GM15510 (cell line): ENCODE results near the gene EVA1C.

Source experiments
- POLR2A ChIP-seq: IDR thresholded peaks from 3 replicates; pipeline ENCODE4 v1.6.1; 2011; ENCODE audit warnings: borderline replicate concordance; ENCODE audit not compliant: insufficient read length; ENCODE audit errors: extremely low read depth

EVA1C gene

GRCh38 chr21:32386195-32386870, 26.2 kb upstream of the EVA1C start:
- TF ChIP-seq POLR2A: no peak

- no peak for TF ChIP-seq POLR2A
Observed at GRCh38 chr21:32387151-32387550, 25.4 kb upstream of the EVA1C start.

- TF ChIP-seq POLR2A: no peak
Observed at GRCh38 chr21:32388306-32388705, 24.2 kb upstream of the EVA1C start.

GRCh38 chr21:32389337-32390015, 23.0 kb upstream of the EVA1C start:
- no peak for TF ChIP-seq POLR2A

GRCh38 chr21:32391755-32392154, 20.8 kb upstream of the EVA1C start:
- no peak for TF ChIP-seq POLR2A

- no peak for TF ChIP-seq POLR2A
Observed at GRCh38 chr21:32392299-32392879, 20.1 kb upstream of the EVA1C start.

GRCh38 chr21:32392880-32393676, 19.4 kb upstream of the EVA1C start, which contains the start of gene URB1:
Gene URB1 (minus strand): TSS chr21:32393012. CDS start chr21:32392910, 102 bp downstream.
- TF ChIP-seq POLR2A: peak; percentile 80

- TF ChIP-seq POLR2A: no peak
Observed at GRCh38 chr21:32393677-32394001, 18.9 kb upstream of the EVA1C start.

- no peak for TF ChIP-seq POLR2A
Observed at GRCh38 chr21:32403201-32403777, 9.2 kb upstream of the EVA1C start.

GRCh38 chr21:32406405-32406804, 6.1 kb upstream of the EVA1C start:
- no peak for TF ChIP-seq POLR2A

GRCh38 chr21:32410291-32410690, 2.2 kb upstream of the EVA1C start:
- no peak for TF ChIP-seq POLR2A

- TF ChIP-seq POLR2A: no peak
Observed at GRCh38 chr21:32410916-32411315, 1.6 kb upstream of the EVA1C start.

GRCh38 chr21:32411350-32412161, 950 bp upstream of the EVA1C start:
- no peak for TF ChIP-seq POLR2A

GRCh38 chr21:32413015-32413504, 554 bp downstream of the EVA1C start:
- TF ChIP-seq POLR2A: no peak
